Measurements from ENCODE around the gene LSP1.

The LSP1 gene

DNA sequence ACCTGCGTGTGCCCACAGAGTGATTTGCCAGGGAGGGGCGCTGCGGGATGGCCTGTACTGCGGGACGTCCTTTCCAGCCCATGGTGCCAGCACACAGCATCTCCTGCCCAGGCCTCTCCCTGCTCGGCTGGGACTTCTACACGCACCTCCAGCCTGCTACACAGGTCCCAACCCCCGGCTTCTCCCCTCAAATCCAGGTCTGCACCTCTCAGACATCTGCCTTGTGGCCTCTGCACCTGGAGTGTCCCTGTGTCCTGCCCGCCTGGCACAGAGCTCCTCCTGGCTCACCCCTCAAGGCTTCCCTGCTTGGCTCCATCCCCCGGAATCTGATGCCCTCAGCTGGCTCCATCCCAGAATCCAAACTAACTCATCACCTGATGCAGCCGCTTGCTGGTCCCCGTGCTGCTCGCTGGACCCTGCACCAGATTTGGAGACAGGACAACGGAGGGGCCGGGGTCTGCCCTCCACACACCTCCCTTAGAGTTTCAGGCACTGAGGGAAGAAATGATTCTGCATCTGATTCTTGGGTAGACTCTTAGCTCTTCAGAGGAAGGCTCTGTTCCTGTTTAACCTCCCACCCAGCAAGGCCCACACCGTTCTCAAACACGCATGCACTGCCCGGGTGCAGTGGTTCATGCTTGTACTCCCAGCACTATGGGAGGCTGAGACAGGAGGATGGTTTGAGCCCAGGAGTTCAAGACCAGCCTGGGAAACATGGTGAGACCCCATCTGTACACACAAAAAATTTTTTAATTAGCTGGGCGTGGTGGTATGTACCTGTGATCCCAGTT, 4.0 kb upstream of the LSP1 start:
- DNase-seq (ENCODE audit: low spot score) = no peak

DNA sequence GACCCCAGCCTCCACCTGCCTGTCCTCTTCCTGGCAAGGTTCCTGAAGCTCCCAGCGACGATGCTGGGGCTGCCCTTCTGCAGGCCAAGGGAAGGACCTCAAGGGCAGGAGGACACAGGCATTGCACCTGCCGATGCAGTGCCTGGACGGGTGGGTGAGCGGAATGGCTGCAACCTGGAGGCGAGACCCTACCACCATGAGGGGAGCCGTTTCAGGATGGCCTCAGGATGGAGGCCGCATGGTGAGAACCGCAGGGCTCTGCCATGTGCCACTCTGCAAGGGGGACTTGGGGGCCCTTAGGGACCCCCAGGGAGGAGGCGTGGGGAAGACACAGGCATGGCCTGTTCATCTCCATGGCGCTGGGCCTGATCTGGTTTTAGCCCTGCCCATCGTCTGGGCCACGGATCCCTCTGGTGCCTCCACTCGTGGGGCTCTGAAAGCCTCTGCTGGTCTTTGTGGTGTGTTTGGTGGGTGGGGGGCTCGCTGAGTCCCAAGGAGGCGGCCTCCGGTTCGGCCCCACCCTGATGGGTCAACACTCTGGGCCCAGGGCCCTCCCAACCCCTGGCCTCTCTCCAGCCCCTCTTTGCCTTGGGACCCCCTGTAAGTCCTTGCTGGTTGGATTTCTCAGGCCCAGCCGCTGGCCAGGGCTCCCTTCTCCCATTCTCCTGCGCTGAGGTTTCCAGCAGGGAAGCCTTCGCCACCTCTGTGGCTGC, 1.3 kb upstream of the LSP1 start:
- no peak for DNase-seq (ENCODE audit: low spot score)

DNA sequence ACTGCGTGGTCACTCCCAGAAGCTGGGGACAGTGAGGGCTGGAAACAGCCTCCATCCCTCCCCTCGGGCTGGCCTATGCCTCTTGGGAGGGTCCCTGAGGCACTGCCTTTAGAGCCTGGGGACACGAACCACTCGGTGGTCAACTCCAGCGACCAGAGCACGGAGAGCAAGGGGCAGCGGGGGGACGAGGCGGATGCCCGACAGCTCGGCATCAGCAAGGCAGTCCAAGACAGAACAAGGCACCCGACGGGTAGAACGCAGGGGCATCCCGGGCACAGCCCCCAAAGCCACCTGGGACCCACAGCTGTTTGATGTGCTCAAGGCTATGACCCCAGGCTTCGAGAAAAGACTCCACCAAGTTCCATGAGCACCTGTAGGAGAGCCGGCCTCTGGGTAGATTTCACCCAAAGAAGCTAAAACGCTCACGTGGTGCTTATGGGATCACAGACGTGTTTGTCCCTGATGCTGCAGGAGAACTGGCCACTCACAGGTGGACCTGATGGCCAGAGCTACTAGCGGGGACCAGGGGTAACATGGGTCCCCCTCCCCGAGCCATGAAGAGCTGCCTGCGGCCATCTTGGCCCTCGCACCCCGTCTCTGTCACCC, 510 bp upstream of the LSP1 start:
- no peak for DNase-seq (ENCODE audit: low spot score)

DNA sequence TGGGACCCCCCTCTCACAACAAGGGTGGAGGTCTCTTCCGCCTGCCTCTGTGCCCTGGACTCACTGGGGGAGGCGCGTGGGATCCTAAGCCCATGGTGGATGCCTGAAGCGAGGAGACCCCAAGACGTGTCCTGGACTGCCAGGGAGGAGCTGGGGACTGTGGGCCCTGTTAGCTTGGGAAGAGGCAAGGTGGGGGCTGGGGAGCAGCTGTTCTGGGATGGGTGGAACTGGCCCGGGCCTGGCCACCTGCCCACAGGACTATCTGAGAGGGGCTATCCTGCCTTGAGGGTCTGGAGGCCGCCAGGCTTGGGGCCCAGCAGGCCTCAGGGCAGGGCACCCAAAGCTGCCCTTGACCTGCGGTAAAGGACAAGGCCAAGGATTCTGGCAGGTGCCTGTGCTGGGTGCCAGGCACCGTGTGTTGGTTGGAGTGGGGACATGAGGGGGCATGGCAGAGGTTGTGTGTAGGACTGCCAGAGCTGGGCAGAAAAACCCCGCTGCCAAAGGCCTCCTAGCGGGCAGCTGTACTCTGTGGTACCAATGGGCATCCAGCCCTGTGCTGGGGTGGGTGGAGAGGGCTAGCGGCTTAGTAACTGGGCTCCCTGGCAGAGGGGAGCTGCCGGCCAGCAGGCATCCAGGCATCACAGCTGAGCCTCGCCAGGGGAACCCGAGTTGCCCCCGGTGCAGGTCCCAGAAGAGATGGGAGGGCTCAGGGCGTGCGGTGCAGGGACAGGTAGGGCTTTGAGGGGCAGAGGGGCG, 670 bp downstream of the LSP1 start:
- DNase-seq (ENCODE audit: low spot score) = no peak

DNA sequence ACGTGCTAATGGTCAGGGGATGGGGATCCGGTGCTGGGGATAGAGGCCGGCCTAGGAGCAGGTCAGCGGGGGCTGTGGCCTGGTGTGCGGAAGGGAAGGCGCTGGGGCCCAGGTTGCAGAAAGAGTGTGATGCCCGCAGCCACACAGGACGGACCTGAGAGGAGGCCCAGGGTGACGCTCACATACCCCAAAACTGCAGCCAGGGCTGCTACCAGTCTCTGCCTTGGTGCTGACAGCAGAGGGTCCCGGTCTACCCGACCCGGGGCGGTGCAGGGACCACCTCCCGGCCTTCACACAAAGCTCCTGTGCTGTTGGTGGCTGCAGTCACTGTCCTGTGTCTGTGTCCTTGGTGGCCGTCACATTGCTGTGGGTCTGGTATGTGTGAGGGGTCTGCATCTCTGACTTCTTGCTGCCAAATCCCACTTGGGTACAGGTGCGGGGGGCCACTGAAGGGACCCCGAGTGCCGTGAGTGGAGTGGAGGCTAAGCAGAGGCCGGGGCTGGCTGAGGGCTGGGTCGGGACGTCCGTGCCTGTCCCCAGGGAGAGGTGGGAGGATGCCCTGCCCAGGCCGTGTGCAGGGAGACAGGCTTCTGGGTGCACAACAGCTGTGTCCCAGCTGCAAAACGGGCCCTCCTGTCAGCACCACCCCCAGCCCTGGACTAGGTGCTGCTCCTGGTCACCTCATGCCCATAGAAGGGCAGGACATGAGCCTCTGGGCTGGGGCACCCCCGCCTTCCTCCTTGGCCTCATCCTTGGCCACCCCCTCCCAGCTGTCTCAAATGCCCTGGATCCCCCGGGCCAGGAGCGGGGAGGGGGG, 1.5 kb downstream of the LSP1 start:
- DNase-seq (ENCODE audit: low spot score) = no peak

DNA sequence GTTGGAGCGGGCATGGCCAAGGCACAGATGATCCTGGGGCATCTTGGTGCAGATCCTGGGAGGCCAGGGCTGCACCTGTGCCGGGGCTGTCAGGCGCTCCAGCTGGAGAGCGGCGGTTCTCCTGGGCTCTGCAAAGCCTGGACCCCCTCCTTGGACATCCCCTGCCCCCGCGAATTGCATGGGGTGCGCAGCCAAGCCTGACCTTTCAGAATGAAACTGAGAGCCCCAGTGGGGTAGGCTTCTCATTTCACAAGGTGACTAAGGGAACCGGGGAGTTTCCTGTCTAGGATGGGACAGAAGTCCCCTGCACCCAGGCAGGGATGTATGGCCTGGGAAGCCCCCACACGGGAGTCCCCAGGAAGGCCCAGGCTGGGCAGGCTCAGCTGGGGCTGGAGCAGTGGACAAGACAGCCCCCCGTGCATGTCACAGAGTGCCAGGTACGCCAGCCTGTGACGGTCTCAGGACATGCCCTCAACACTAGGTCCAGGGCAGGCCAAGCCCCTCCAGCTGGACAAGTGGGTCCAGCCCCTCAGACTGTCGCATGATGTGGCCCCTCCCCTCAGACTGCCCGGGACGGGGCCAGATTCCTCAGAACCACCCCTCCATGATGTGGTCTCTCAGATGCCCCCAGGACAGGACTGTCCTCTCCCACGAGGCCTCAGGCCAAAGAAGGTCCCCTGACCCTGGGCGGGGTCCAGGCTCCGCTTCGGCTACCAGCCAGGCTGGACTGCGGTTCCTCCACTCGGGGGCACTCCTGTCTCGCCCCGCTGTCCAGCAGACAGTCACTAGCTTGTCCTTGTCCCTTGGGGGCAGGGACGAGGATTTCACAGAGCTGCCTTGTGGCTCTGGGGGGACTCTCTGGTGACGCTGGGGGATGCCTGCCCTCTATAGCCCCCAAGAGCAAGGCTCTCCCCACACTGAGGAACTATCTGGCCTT, 2.3 kb downstream of the LSP1 start:
- no peak for DNase-seq (ENCODE audit: low spot score)

DNA sequence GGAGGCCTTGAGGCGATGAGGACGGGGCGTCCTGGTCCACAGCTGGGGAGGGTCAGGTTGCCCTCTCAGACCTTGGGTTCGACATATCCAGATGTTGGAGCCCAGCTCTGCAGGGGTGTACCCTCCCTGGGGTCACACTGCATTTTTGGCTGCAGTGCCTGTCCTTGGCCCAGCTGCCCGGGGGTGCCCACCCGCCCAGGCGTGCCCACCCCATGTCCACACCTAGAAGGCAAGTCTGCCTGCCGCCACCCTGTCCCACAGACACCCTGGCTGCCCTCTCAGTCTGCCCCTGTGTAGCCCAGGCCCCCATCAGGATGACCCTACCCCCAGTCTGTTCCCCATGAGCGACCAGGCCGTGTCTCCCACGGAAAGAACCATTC, 3.0 kb downstream of the LSP1 start:
- DNase-seq (ENCODE audit: low spot score) = no peak

DNA sequence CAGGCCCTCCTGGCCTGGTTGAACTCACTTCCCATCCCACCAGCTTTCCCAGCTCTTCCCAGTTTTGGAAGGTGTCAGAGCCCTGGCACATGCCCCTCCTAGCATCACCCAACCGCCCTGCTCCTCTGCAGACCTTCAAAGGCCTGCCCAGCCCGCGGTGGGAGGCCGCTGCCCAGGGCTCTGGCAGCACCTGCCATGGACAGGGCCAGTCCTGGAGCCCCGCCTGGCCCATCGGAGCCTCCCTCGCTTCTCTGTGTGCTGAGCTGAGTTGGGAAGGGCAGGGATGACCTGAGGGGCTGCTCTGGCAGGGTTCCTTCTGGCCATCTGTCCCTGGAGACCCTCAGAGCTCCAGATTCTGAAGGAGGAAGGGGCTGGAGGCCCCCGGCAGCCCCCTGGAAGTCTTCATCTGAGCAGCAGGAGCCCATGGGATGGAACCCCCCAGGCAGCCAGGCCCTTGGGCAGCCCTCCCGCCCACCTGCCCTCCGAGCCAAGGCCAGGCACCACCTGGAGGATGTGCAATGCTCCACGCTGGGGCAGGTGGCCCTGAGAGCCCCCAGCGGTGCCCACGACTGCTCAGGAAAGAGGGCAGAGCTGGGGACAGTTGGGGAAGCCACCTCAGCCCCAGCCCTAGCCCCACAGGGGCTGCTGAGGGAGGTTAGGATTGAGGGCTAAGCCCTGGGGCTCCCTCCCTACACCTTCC, 3.6 kb downstream of the LSP1 start:
- DNase-seq (ENCODE audit: low spot score) = no peak

DNA sequence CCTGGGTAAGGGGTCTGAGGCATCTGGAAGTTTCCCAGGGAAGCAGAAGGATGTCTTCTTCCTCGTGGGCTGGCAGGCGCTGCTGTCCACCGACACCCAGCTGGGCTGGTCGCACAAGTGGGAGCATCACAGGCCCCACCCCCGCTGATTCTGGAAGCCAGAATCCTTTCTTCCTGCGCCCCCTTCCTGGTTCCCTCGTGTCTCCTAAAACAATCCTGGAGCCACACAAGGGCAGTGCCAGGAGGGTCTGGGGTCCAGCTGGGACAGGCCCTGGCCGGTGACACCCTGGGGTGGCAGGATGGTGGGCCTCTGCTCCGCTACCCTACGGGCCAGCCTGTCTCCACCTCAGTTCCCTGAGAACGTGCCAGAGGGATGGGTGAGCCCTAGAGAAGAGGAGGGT, 4.2 kb downstream of the LSP1 start:
- no peak for DNase-seq (ENCODE audit: low spot score)

DNA sequence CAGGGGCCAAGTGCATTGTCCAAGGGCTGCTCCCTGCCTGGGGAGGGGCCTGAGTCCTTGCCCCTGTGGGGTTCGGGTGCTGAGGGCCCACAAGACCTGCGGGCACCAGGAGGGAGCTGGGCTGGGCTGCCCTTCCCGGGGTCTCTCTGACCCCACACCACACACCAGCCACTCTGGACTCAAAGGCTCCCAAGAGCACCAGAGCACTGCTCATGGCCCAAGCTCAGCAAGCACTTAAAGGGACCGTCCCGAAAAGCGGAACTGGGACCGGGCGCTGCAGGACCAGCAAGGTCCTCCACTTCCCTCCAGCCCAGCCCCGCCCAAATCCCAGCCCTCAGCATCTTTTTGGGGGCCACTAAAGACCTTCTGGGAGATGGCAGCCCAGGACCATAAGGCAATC, 5.3 kb downstream of the LSP1 start:
- peak; percentile 43 for DNase-seq (ENCODE audit: low spot score)

DNA sequence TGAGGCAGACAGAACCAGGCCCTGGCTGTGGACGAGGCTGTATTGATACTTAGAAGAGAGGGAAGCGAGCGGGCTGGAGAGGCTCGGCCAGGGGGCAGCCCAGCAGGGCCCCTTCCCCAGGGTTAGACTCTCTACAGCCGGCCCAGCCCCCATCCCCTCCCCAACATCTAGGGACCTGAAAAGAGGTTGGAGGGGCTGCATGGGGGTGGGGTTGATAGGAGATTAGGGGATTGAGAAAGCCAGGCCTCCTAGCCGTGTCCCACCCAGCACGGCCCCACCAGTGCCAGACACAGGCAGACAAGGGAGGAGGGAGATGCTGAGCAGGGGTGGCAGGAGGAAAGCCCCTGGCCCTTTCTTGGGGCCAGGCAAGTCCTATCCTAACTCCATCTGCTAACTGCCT, 5.7 kb downstream of the LSP1 start:
- DNase-seq (ENCODE audit: low spot score) = no peak

DNA sequence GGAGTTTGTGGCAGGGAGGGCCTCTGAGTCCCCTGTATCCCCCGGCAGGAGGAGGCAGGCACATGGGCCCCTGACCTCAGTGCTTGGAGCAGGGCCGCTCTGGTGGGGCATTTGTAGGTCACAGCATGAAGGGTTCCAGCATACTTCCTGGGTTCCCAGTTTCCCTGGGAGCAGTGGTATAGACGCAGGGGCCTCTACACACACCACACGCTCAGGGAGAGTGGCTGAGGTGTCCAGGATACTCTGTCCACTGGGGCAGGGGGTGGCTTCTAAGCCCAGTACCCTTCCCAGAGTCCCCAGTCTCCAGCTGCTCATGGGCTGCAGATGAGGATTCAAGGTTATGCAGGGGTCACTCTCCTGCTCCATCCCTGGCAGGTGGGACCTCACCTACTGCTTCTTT, 6.1 kb downstream of the LSP1 start:
- DNase-seq (ENCODE audit: low spot score) = no peak

DNA sequence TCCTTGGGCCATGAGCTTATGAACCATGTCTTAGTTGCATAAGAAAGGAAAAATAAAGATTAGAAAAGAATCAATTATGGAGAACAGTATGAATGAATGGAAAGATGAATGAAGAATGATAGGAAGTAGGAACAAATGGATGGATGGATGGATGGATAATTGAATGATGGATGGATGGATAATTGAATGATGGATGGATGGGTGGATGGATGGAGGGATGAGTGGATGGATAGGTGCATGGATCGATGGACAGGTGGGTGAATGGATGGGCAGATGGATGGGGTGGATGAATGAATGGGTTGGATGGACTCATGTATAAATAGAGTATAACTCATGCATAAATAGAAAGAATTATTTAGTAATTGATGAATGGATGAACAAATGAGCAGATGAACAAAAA, 7.2 kb downstream of the LSP1 start:
- DNase-seq (ENCODE audit: low spot score) = no peak

DNA sequence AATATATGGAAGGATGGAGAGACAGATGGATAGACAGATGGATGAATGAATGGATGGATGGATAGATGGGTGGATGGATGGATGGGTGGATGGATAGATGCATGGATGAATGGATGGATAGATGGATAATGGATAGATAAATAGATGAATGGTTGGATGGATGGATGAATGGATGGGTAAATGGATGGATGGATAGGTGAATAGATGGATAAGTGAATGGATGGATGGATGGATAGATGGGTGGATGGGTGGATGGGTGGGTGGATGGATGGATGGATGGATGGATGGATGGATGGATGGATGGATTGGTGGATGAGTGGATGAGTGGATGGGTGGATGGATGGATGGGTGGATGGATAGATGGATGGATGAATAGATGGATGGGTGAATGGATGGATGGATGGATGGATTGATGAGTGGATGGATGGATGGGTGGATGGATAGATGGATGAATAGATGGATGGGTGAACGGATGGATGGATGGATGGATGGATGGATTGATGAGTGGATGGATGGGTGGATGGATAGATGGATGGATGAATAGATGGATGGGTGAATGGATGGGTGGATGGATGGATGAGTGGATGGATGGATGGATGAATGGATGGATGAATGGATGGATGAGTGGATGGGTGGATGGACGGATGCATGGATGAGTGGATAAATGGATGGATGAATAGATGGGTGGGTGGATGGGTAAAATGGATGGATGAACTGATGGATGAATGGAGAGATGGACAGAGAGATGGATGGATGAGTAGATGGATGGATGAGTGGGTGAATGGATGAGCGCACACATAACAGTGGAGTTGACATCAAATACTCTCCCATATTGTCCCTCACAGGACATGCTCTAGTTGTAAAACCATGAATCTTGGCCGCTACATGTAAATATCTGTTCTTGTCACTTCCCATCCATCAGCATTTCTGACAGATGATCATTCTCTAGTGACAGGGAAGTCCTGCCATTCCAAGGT, 8.8 kb downstream of the LSP1 start:
- DNase-seq (ENCODE audit: low spot score) = no peak

DNA sequence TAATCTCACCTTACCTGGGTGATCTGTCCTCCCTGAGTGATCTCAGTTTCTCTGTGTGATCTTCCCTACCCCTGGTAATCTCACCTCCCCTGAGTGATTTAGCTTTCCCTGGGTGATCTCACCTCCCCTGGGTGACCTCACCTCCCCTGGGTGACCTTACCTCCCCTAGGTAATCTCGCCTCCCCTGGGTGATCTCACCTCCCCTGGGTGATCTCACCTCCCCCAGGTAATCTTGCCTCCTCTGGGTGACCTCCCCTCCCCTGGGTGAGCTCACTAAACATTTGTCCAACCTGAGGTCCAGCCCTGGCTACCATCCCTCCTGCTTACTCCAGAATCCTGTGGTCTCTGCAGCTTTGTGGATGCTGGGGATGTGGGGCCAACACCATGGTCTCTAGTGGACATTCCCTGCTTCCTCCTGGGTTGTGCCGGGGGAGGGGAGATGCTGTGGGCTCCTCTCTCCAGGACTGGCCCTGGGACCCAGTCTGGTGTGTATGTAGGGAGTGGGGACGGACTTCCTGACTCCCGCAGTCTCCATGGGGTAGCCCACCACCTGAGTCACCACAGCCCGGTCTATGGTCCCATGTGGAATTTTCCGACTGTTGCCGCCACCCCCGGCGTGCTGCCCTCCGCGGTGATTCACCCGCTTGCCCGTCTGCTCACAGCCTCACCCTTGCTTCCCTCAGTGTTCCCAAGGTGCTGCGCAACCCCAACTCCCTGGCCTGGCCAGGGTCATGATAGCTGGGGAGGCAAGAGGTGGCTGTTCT, 9.9 kb downstream of the LSP1 start:
- DNase-seq (ENCODE audit: low spot score) = no peak

DNA sequence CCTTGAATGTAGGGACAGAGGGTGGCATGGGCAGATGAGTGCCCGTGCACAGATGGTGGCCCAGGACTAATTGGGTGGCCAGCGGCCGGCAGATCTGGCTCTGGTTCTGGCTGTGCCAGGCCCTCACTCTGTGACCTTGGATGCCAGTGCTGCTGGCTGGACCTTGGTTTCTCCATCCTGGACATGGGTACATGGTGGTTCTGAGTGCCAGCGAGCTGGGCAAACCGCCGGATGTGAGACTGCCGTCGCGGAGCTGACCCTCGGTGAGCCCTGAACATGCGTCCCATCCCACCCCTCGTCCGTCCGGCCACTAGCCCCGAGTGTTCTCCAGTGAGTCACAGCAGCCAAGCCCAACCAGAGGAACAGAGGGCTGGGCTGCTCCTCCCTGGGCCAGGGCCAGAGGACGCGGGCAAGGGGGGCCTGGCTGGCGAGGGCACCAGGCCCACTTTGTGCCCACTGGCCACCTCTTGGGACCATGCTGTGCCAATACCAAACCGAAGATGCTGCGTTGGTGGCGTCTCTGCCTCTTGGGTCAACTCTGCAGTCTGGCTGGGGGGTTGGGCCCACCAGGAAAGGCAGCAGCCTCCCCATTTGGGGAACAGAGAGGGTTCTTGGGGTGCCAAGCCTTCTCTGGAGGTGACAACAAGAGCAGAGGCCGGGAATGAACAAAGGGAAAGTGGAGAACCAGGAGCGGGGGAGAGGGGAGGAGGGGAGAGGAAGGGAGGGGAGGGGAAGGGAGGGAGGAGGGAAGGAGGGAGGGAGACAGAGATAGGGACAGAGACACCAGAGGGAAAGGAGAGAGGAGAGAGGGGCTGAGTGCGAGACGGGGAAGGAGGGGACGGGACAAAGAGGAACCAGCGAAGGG, 10.7 kb downstream of the LSP1 start:
- DNase-seq (ENCODE audit: low spot score) = peak; percentile 76

DNA sequence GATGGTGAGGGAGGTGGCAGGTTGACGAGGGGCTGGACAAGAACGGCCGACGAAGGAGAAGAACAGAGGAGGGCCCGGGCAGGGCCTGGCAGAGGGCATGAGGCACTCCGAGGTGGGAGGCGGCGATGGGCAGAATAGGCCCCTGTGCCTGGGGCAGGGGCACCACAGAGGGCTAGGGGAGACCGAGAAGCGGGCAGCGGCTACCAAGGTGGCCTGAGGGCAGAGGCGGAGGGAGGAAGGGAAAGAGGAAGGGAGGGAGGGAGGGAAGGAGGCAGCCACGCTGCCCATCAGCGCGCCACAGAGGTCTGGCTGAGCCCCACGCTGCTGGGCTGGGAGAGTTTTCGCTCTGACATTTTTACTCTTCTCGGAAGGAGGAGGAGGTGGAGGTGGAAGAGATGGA, 11.3 kb downstream of the LSP1 start:
- no peak for DNase-seq (ENCODE audit: low spot score)

Data from Ammon's horn (tissue), 1 donor.